Neural cell (in vitro differentiated cells): ENCODE results near the gene FCAR. TPM values are rescaled to one million over a fixed set of nuclear protein-coding genes. Genes with fewer than 3 reads are reported as not detected.
"Not testable (repeated sequence)": the region's sequence is repeated elsewhere in the genome, so short reads cannot be mapped to it uniquely, and the experiment has no call there.

Experiments
- H2AFZ ChIP-seq: fragments of 200-600, 300-800 bp; sonication (generic), shearing (Covaris generic); 2 replicates; pipeline ENCODE4 v1.6.0; 2014; ENCODE audit warnings: low read depth, mild to moderate bottlenecking, antibody characterized with exemption, low read length, moderate library complexity
- H3F3A ChIP-seq: fragments of 200-600 bp; shearing (Covaris generic); 2 replicates; pipeline ENCODE4 v1.6.1; 2016; ENCODE audit warnings: mild to moderate bottlenecking, moderate library complexity, mixed read lengths, antibody characterized with exemption, low read length; ENCODE audit not compliant: insufficient read depth, poor library complexity, severe bottlenecking
- H3K27ac ChIP-seq: fragments of 200-600, 300-800 bp; sonication (generic), shearing (Covaris generic); 2 replicates; pipeline ENCODE4 v1.5.1; 2014; ENCODE audit warnings: mild to moderate bottlenecking, low read length, moderate library complexity
- H3K27me3 ChIP-seq: fragments of 300-800, 200-600 bp; sonication (generic), shearing (Covaris generic); 2 replicates; pipeline ENCODE4 v1.6.0; 2014; ENCODE audit warnings: mild to moderate bottlenecking, low read depth, low read length, moderate library complexity; ENCODE audit not compliant: insufficient read depth
- H3K36me3 ChIP-seq: fragments of 300-800, 200-600 bp; sonication (generic), shearing (Covaris generic); 2 replicates; pipeline ENCODE4 v1.5.1; 2014; ENCODE audit warnings: mild to moderate bottlenecking, antibody characterized with exemption, low read length, moderate library complexity; ENCODE audit not compliant: insufficient read depth
- H3K4me2 ChIP-seq: fragments of 300-800, 200-600 bp; sonication (generic), shearing (Covaris generic); 2 replicates; pipeline ENCODE4 v1.6.0; 2014; ENCODE audit warnings: mild to moderate bottlenecking, low read length
- H3K4me3 ChIP-seq: fragments of 300-800, 200-600 bp; sonication (generic), shearing (Covaris generic); 2 replicates; pipeline ENCODE4 v1.5.1; 2014; ENCODE audit warnings: mild to moderate bottlenecking, low read length, moderate library complexity
- H3K79me2 ChIP-seq: fragments of 200-600 bp; shearing (Covaris generic); replicated peaks from 2 replicates; pipeline ENCODE4 v1.6.0; 2014; ENCODE audit warnings: mild to moderate bottlenecking, low read length, moderate library complexity; ENCODE audit not compliant: insufficient read depth
- H3K9ac ChIP-seq: fragments of 300-800, 200-600 bp; sonication (generic), shearing (Covaris generic); 2 replicates; pipeline ENCODE4 v1.6.1; 2016; ENCODE audit warnings: mild to moderate bottlenecking, low read length, mixed read lengths
- H3K9me2 ChIP-seq: fragments of 200-600 bp; shearing (Covaris generic); 2 replicates; pipeline ENCODE4 v1.6.1; 2016; ENCODE audit warnings: mild to moderate bottlenecking, low read length, mixed read lengths; ENCODE audit not compliant: insufficient read depth
- H3K9me3 ChIP-seq: fragments of 200-600, 300-800 bp; sonication (generic), shearing (Covaris generic); 2 replicates; pipeline ENCODE4 v1.6.1; 2016; ENCODE audit warnings: mild to moderate bottlenecking, mixed run types, low read length, moderate library complexity, mixed read lengths
- H4K20me1 ChIP-seq: fragments of 200-600 bp; shearing (Covaris generic); 2 replicates; pipeline ENCODE4 v1.6.1; 2016; ENCODE audit warnings: mild to moderate bottlenecking, mixed run types; ENCODE audit not compliant: insufficient read depth
- EZH2 ChIP-seq: fragments of 200-600, 300-800 bp; shearing (Covaris generic), sonication (generic); IDR thresholded peaks from 2 replicates; pipeline ENCODE4 v1.6.1; 2014; ENCODE audit warnings: antibody characterized with exemption, low read length, borderline replicate concordance, mild to moderate bottlenecking; ENCODE audit not compliant: insufficient read depth, poor library complexity, severe bottlenecking
- MXI1 ChIP-seq: fragments of 450-650 bp; conservative IDR thresholded peaks from 2 replicates; pipeline ENCODE4 v1.6.1; 2014; ENCODE audit warnings: antibody characterized with exemption, mild to moderate bottlenecking; ENCODE audit not compliant: poor library complexity, severe bottlenecking
- POLR2AphosphoS5 ChIP-seq: IDR thresholded peaks from 2 replicates; pipeline ENCODE4 v1.6.1; 2012
- RAD21 ChIP-seq: fragments of 450-650 bp; conservative IDR thresholded peaks from 2 replicates; pipeline ENCODE4 v1.6.1; 2014; ENCODE audit warnings: antibody characterized with exemption, mild to moderate bottlenecking, moderate library complexity
- REST ChIP-seq: IDR thresholded peaks from 2 replicates; pipeline ENCODE4 v1.6.1; 2012; ENCODE audit warnings: borderline replicate concordance
- SMC3 ChIP-seq: fragments of 450-650 bp; conservative IDR thresholded peaks from 2 replicates; pipeline ENCODE4 v1.6.1; 2014; ENCODE audit warnings: antibody characterized with exemption, mild to moderate bottlenecking, moderate library complexity; ENCODE audit not compliant: poor library complexity
- TAF1 ChIP-seq: IDR thresholded peaks from 2 replicates; pipeline ENCODE4 v1.6.1; 2012; ENCODE audit warnings: low read depth
- polyA plus RNA-seq: library from polyadenylated mRNA; depleted of rRNA; stranded (reverse); fragments of >200 nt; gene quantifications from 2 replicates; pipeline ENCODE4 v1.2.3, GENCODE V29; 2014

Gene FCAR
- polyA plus RNA-seq, 1 donor from 2014 or later: not detected

- not testable (repeated sequence) for H3K79me2 ChIP-seq, H3K4me3 ChIP-seq, H3K9me3 ChIP-seq, H3K4me2 ChIP-seq, H3K9me2 ChIP-seq, H3K36me3 ChIP-seq, H3K9ac ChIP-seq, H2AFZ ChIP-seq, H3K27ac ChIP-seq, H4K20me1 ChIP-seq, H3K27me3 ChIP-seq, H3F3A ChIP-seq
Measured at GRCh38 chr19:54835126-54835525, 38.9 kb upstream of the FCAR start.

- not testable (repeated sequence) for H3K27me3 ChIP-seq, H4K20me1 ChIP-seq, H3K9me2 ChIP-seq, H3K27ac ChIP-seq, H3K9ac ChIP-seq, H3K4me3 ChIP-seq, H3K9me3 ChIP-seq, H2AFZ ChIP-seq, H3K79me2 ChIP-seq, H3K4me2 ChIP-seq, H3K36me3 ChIP-seq, H3F3A ChIP-seq
Measured at GRCh38 chr19:54837522-54837921, 36.5 kb upstream of the FCAR start.

- not testable (repeated sequence) for H3K9me2 ChIP-seq, H2AFZ ChIP-seq, H3K9ac ChIP-seq, H3K27me3 ChIP-seq, H3K9me3 ChIP-seq, H4K20me1 ChIP-seq, H3K4me3 ChIP-seq, H3K27ac ChIP-seq, H3K4me2 ChIP-seq, H3F3A ChIP-seq, H3K79me2 ChIP-seq, H3K36me3 ChIP-seq
Measured at GRCh38 chr19:54843171-54843570, 30.9 kb upstream of the FCAR start.

GRCh38 chr19:54850061-54850640 is 23.9 kb upstream of the FCAR start, which contains the start of gene KIR3DL2:
TSS of gene KIR3DL2 (plus strand) at chr19:54850443. CDS start at chr19:54850476, 33 bp downstream.
- not testable (repeated sequence) for H3K4me3 ChIP-seq, H3K79me2 ChIP-seq, H3K9me3 ChIP-seq, H3K4me2 ChIP-seq, H3K27ac ChIP-seq, H3K9ac ChIP-seq, H3K27me3 ChIP-seq, H3K36me3 ChIP-seq, H3F3A ChIP-seq, H2AFZ ChIP-seq, H4K20me1 ChIP-seq, H3K9me2 ChIP-seq

GRCh38 chr19:54850930-54851329 is 23.1 kb upstream of the FCAR start:
- no peaks in the 10 kb centered on the region for H3F3A ChIP-seq
- H3K27ac ChIP-seq: no peak overlapping the region
- H3K4me3 ChIP-seq: no peak overlapping the region
- H3K79me2 ChIP-seq: no peaks in the 10 kb centered on the region
- H3K9me2 ChIP-seq: no peaks in the 10 kb centered on the region
- H3K9me3 ChIP-seq: no peaks in the 10 kb centered on the region
- H3K9ac ChIP-seq: no peak overlapping the region
- no peaks in the 10 kb centered on the region for H4K20me1 ChIP-seq
- no peak for TF ChIP-seq MXI1
- TF ChIP-seq POLR2AphosphoS5: no peak
- TF ChIP-seq EZH2: no peak
- no peak for TF ChIP-seq TAF1
- TF ChIP-seq RAD21: no peak
- no peak for TF ChIP-seq SMC3
- TF ChIP-seq REST: no peak
- H3K4me2 ChIP-seq: no peak overlapping the region
- no peak overlapping the region for H2AFZ ChIP-seq
- no peaks in the 10 kb centered on the region for H3K36me3 ChIP-seq
- H3K27me3 ChIP-seq: no peaks in the 10 kb centered on the region
